ENCODE results near the gene ZFAND5. TPM values are rescaled to one million over a fixed set of nuclear protein-coding genes. Genes with fewer than 3 reads are reported as not detected.

The ZFAND5 gene
- total RNA-seq, 1 donor from 2014 or later = 105 TPM

DNA sequence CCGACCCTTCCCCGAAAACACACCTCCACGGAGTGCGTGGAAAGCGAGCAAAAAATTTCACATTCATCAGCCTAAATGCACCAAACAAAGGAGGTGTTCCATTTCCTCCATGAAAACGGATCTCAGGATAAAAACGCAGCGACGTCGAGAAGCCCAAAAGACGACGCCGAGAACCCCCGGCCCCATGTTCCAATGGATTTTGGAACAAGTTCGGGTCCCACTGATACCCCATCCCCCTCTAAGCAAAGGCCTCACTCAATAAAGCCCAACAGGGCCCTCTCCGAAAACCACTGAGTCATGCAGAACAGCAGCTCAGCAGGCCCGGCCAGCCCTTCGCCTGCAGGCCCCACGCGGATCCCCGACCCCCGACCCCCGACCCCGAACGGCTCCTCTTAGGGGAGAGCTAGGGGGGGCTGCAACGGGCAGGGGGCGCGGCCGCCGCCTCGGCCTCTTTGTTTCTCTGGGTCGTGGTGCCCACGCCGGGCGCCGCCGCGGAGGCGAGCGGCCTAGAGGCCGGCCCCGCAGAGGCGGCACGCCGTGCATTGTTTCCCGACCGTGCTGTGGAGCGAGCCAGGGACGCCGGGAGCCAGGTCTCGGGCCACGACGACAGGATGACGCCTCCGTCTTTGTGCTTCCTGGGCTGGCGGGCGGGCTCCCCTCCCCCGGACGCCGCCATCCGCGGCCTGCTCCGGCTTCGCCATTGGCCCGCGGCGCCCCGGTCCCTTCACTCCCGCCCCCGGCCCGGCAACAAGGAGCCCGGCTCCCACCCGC is 915 bp downstream of the ZFAND5 start:
- peak overlapping the region; percentile 93 for H3K4me3 ChIP-seq (ENCODE audit: low read depth, low read length)
- TF ChIP-seq, protein P1, sequence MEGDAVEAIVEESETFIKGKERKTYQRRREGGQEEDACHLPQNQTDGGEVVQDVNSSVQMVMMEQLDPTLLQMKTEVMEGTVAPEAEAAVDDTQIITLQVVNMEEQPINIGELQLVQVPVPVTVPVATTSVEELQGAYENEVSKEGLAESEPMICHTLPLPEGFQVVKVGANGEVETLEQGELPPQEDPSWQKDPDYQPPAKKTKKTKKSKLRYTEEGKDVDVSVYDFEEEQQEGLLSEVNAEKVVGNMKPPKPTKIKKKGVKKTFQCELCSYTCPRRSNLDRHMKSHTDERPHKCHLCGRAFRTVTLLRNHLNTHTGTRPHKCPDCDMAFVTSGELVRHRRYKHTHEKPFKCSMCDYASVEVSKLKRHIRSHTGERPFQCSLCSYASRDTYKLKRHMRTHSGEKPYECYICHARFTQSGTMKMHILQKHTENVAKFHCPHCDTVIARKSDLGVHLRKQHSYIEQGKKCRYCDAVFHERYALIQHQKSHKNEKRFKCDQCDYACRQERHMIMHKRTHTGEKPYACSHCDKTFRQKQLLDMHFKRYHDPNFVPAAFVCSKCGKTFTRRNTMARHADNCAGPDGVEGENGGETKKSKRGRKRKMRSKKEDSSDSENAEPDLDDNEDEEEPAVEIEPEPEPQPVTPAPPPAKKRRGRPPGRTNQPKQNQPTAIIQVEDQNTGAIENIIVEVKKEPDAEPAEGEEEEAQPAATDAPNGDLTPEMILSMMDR (conservative IDR thresholded peaks at IDR 0.05; ENCODE audit: low read depth, low read length) = no peak
- DNase-seq (ENCODE audit: low read depth) = no peak

DNA sequence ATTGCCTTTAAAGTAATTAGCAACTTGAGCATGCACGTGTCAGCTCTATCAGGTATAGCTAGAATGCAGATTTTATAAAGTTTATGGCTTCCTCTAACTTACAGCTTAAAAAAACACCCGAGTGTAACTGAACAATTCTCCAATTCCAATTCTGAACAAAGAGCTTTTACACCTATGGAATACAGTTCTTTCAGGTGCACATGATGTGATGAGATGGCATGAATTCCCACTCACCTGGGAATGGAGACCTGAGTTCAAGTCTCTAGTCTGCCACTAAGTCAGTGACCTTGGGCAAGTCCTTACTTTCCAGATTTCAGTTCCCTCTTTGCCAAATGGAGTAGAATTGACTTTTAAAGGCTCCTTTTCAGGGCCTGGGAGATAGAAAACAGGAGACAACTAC is 1.8 kb downstream of the ZFAND5 start:
- peak overlapping the region; percentile 93 for H3K4me3 ChIP-seq (ENCODE audit: low read depth, low read length)
- TF ChIP-seq, protein P1 (conservative IDR thresholded peaks at IDR 0.05; ENCODE audit: low read depth, low read length) = no peak
- DNase-seq (ENCODE audit: low read depth) = no peak

DNA sequence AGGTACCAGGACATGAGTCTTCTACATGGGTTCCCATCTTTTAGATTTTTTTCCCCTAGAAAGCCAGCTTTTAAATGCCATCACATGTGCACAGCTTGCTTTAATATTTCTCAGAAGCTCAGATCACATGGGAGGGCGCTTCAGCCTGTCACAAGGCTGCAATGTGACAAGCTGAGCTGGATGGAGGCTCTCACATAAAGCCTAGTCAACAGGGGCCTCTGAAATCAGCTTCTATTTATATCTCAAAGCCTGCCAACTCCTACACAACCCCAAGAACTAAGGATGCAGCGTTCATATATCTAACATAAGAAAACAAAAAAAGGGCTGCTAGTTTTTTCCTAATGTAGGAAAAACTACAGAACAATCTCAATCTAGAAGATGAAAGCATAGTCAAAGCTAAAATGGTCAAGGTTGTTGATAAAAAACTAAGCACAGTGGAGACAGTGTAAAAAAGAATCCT is 2.3 kb downstream of the ZFAND5 start:
- peak; percentile 46 for DNase-seq (ENCODE audit: low read depth)
- peak overlapping the region; percentile 93 for H3K4me3 ChIP-seq (ENCODE audit: low read depth, low read length)
- TF ChIP-seq, protein P1 (conservative IDR thresholded peaks at IDR 0.05; ENCODE audit: low read depth, low read length) = no peak

DNA sequence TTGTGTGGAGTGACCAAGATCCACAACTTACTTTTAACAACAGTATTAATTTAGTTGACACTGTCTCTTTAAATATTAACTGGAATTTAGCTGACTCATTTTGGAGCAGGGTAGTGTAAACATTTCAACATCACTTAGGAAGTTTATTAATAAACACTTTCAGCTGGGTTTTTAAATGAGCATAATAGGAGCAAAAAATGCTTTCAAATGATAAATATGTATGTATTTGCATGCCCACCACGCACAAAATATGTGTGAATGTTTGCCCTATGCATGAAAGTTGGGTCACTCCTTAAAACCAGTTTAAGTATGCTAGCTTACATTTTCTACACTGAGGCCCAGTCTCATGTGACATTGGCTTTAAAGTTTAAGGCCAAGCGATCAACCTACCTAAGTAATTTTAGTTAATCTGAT is 2.9 kb downstream of the ZFAND5 start:
- peak overlapping the region; percentile 93 for H3K4me3 ChIP-seq (ENCODE audit: low read depth, low read length)
- no peak for DNase-seq (ENCODE audit: low read depth)
- TF ChIP-seq, protein P1 (conservative IDR thresholded peaks at IDR 0.05; ENCODE audit: low read depth, low read length) = no peak

DNA sequence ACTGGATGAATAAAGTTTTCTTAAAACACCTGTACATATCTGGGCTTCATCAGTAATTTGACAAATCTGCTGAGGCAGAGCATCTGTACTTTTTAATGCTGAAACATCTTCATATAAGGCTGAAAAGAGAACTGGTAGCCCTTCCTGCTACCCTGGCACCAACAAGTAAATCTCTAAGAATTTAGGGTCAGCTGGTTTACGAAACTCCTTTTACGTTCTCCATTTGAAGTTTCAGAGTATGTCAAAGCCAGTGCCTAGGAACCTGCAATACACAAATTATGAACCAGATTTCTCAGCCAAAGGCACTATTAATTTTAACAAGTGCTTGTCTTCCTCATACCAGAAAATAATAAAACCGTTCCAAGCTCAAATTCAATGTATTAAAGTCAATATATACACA is 3.8 kb downstream of the ZFAND5 start:
- DNase-seq (ENCODE audit: low read depth) = no peak
- peak overlapping the region; percentile 93 for H3K4me3 ChIP-seq (ENCODE audit: low read depth, low read length)
- TF ChIP-seq, protein P1 (conservative IDR thresholded peaks at IDR 0.05; ENCODE audit: low read depth, low read length) = no peak

DNA sequence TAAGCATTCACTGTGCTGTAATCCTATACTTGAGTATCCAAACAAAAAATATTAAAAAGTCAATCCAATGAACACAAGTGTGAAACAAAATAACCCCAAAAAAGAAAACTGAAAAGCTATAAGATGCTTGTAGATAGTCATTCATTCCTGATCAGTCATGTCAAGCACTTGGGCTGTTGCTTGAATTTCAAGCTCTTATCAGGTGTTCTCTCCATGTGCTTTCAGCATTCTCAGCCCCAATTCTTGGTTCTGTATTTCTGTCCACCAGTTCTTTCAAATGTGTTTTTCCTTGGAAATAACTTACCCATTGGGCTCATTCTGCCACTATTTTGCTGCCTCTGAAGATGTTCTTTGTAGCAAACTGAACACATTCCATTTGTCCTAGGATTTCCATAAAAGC is 4.7 kb downstream of the ZFAND5 start:
- H3K4me3 ChIP-seq (ENCODE audit: low read depth, low read length) = peak overlapping the region; percentile 93
- TF ChIP-seq, protein P1 (conservative IDR thresholded peaks at IDR 0.05; ENCODE audit: low read depth, low read length) = no peak
- DNase-seq (ENCODE audit: low read depth) = no peak

Data from epithelial cell of proximal tubule (primary cell).